Endothelial cell (in vitro differentiated cells): Measurements from ENCODE around the gene SLC6A16. TPM values are rescaled to one million over a fixed set of nuclear protein-coding genes. Genes with fewer than 3 reads are reported as not detected.
"Not testable (repeated sequence)": the region's sequence is repeated elsewhere in the genome, so short reads cannot be mapped to it uniquely, and the experiment has no call there.

Experiments used
- DNase-seq: peaks from one replicate; pipeline ENCODE4 v3.0.0; 2021; ENCODE audit warnings: low spot score
- H3K27ac Mint-ChIP-seq: one replicate; pipeline ENCODE4 v1.8.0; 2021; ENCODE audit warnings: mixed read lengths, inconsistent platforms; ENCODE audit not compliant: unreplicated experiment
- H3K27me3 Mint-ChIP-seq: one replicate; pipeline ENCODE4 v1.8.0; 2021; ENCODE audit warnings: mild to moderate bottlenecking, moderate library complexity, mixed read lengths, inconsistent platforms; ENCODE audit not compliant: unreplicated experiment
- H3K36me3 Mint-ChIP-seq: one replicate; pipeline ENCODE4 v1.8.0; 2021; ENCODE audit warnings: mild to moderate bottlenecking, low read depth, mixed read lengths, inconsistent platforms; ENCODE audit not compliant: unreplicated experiment
- H3K4me1 Mint-ChIP-seq: one replicate; pipeline ENCODE4 v1.8.0; 2021; ENCODE audit warnings: mild to moderate bottlenecking, mixed read lengths, inconsistent platforms; ENCODE audit not compliant: unreplicated experiment
- H3K4me3 Mint-ChIP-seq: one replicate; pipeline ENCODE4 v1.8.0; 2021; ENCODE audit warnings: mild to moderate bottlenecking, mixed read lengths, inconsistent platforms; ENCODE audit not compliant: unreplicated experiment
- H3K9me3 Mint-ChIP-seq: one replicate; pipeline ENCODE4 v1.8.0; 2021; ENCODE audit warnings: mixed read lengths, inconsistent platforms; ENCODE audit not compliant: unreplicated experiment
- CTCF ChIP-seq: fragments of 200-600 bp; sonication (generic); IDR thresholded peaks from one replicate; pipeline ENCODE4 v1.5.0; 2021; ENCODE audit warnings: antibody characterized with exemption; ENCODE audit not compliant: unreplicated experiment
- total RNA-seq: library from RNA; stranded (reverse); fragmentation: NEBNext Ultra II Directional; extraction: Animal tissue kit (Norgen Biotek cat#: 25700); gene quantifications from one replicate; pipeline ENCODE4 v1.2.1, GENCODE V29; 2021; ENCODE audit not compliant: unreplicated experiment

The SLC6A16 gene
- total RNA-seq, 1 donor from 2014 or later, result 4.0 TPM

GRCh38 chr19:49333811-49334288 is 8.9 kb upstream of the SLC6A16 start:
- DNase-seq, result no peak
- H3K4me3 Mint-ChIP-seq, result no peak overlapping the region
- H3K4me1 Mint-ChIP-seq, result peaks cover 34% of the 10 kb centered on the region
- H3K36me3 Mint-ChIP-seq, result peaks cover 19% of the 10 kb centered on the region
- H3K27me3 Mint-ChIP-seq, result peaks cover 39% of the 10 kb centered on the region
- H3K9me3 Mint-ChIP-seq, result no peaks in the 10 kb centered on the region
- no peak overlapping the region for H3K27ac Mint-ChIP-seq
- TF ChIP-seq CTCF, result no peak

- H3K27me3 Mint-ChIP-seq, result peaks cover 38% of the 10 kb centered on the region
- H3K9me3 Mint-ChIP-seq, result no peaks in the 10 kb centered on the region
- H3K4me3 Mint-ChIP-seq, result peak overlapping the region; percentile 56
- H3K4me1 Mint-ChIP-seq, result peaks cover 30% of the 10 kb centered on the region
- no peak overlapping the region for H3K27ac Mint-ChIP-seq
- TF ChIP-seq CTCF, result no peak
- DNase-seq, result no peak
- peaks cover 19% of the 10 kb centered on the region for H3K36me3 Mint-ChIP-seq
These were observed 8.4 kb upstream of the SLC6A16 start for GRCh38 chr19:49333418-49333805.

GRCh38 chr19:49332691-49333417 is 7.9 kb upstream of the SLC6A16 start:
- H3K27me3 Mint-ChIP-seq, result peaks cover 35% of the 10 kb centered on the region
- DNase-seq, H3K4me3 Mint-ChIP-seq, H3K9me3 Mint-ChIP-seq: not testable (repeated sequence)
- peaks cover 24% of the 10 kb centered on the region for H3K4me1 Mint-ChIP-seq
- peaks cover 20% of the 10 kb centered on the region for H3K36me3 Mint-ChIP-seq
- peak overlapping the region; percentile 52 for H3K27ac Mint-ChIP-seq

- no peak for DNase-seq
- Mint-ChIP-seq H3K27ac (no peak overlapping the region), H3K4me1 (peaks cover 21% of the 10 kb centered on the region), H3K36me3 (peaks cover 22% of the 10 kb centered on the region), H3K9me3 (no peaks in the 10 kb centered on the region), H3K27me3 (peaks cover 34% of the 10 kb centered on the region), H3K4me3 (no peak overlapping the region)
- TF ChIP-seq CTCF, result no peak
These were observed 6.6 kb upstream of the SLC6A16 start for GRCh38 chr19:49331616-49332055.

GRCh38 chr19:49331187-49331586 is 6.2 kb upstream of the SLC6A16 start:
- DNase-seq, result not testable (repeated sequence)

GRCh38 chr19:49328741-49329140 is 3.8 kb upstream of the SLC6A16 start:
- Mint-ChIP-seq H3K27me3 (peaks cover 23% of the 10 kb centered on the region), H3K27ac (no peak overlapping the region), H3K4me3 (no peak overlapping the region), H3K36me3 (peaks cover 23% of the 10 kb centered on the region), H3K9me3 (no peaks in the 10 kb centered on the region), H3K4me1 (peaks cover 4% of the 10 kb centered on the region)
- DNase-seq, result no peak
- no peak for TF ChIP-seq CTCF

More at GRCh38 chr19:49331187-49331586, 6.2 kb upstream of the SLC6A16 start:
- Mint-ChIP-seq H3K4me1 (peaks cover 21% of the 10 kb centered on the region), H3K27me3 (peaks cover 34% of the 10 kb centered on the region), H3K36me3 (peaks cover 19% of the 10 kb centered on the region)
- not testable (repeated sequence) for H3K27ac Mint-ChIP-seq, H3K9me3 Mint-ChIP-seq, H3K4me3 Mint-ChIP-seq
